ENCODE measurements around the gene PTPN14.

DNA sequence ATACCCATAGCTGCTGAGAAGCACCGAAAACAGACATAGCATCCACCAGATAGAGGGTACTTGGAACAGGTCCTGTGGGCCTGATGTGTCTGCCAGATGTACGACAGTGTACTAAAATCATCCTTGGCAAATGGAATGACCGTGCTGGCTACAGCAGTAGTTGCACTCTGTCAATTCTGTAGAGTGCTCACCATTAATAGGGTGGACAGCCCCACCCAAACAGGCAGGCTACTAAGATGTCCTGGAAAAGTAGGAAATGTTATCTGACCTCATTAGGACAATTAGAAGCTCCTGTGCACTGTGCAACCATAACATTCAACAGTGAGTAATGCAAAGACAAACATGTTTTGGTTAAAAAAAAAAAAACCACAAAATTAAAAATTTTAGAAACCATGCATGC lies 106.2 kb downstream of the PTPN14 start:
- no peak for TF ChIP-seq CTCF (IDR thresholded peaks at IDR 0.05)
- no peak for TF ChIP-seq TCF7L2 (IDR thresholded peaks at IDR 0.05; ENCODE audit: low read depth, low read length)
- TF ChIP-seq, protein P1, sequence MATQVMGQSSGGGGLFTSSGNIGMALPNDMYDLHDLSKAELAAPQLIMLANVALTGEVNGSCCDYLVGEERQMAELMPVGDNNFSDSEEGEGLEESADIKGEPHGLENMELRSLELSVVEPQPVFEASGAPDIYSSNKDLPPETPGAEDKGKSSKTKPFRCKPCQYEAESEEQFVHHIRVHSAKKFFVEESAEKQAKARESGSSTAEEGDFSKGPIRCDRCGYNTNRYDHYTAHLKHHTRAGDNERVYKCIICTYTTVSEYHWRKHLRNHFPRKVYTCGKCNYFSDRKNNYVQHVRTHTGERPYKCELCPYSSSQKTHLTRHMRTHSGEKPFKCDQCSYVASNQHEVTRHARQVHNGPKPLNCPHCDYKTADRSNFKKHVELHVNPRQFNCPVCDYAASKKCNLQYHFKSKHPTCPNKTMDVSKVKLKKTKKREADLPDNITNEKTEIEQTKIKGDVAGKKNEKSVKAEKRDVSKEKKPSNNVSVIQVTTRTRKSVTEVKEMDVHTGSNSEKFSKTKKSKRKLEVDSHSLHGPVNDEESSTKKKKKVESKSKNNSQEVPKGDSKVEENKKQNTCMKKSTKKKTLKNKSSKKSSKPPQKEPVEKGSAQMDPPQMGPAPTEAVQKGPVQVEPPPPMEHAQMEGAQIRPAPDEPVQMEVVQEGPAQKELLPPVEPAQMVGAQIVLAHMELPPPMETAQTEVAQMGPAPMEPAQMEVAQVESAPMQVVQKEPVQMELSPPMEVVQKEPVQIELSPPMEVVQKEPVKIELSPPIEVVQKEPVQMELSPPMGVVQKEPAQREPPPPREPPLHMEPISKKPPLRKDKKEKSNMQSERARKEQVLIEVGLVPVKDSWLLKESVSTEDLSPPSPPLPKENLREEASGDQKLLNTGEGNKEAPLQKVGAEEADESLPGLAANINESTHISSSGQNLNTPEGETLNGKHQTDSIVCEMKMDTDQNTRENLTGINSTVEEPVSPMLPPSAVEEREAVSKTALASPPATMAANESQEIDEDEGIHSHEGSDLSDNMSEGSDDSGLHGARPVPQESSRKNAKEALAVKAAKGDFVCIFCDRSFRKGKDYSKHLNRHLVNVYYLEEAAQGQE (IDR thresholded peaks at IDR 0.05; ENCODE audit: insufficient read depth in 1 of 2, low read depth in 2 of 2, low read length in 1 of 2), result no peak

All from Panc1 (cell line).